SU-DHL-6 (cell line): ENCODE measurements around the gene THAP5.

Source experiments
- CTCF ChIP-seq: fragments of 200-600 bp; sonication (generic); IDR thresholded peaks from one replicate; pipeline ENCODE4 v1.5.1; 2017; ENCODE audit warnings: antibody characterized with exemption, mild to moderate bottlenecking, low read length, moderate library complexity; ENCODE audit not compliant: insufficient read depth, poor library complexity, severe bottlenecking
- EZH2phosphoT487 ChIP-seq: fragments of 200-600 bp; sonication (generic), shearing (Covaris generic); conservative IDR thresholded peaks from 2 replicates; pipeline ENCODE4 v1.6.1; 2018; ENCODE audit warnings: mild to moderate bottlenecking, antibody characterized with exemption, low read length, moderate library complexity, mixed read lengths

GRCh38 chr7:108600399-108600798 lies 30.9 kb upstream of the THAP5 start:
- no peak for TF ChIP-seq CTCF
- no peak for TF ChIP-seq EZH2phosphoT487
